Activated CD4-positive, alpha-beta memory T cell treated with anti-CD3 and anti-CD28 coated beads for 36 hours (primary cell): ENCODE results near the gene ARGFX. TPM values are rescaled to one million over a fixed set of nuclear protein-coding genes. Genes with fewer than 3 reads are reported as not detected.

Experiments
- CTCF ChIA-PET: fragments of 350-600 bp; sonication (Branson Sonifier 250); formaldehyde crosslinking; loops from one replicate; lab custom pipeline; 2021; ENCODE audit warnings: antibody characterized with exemption, inconsistent platforms; lab: Charles Lee
- POLR2A ChIA-PET: fragments of 350-600 bp; sonication (Branson Sonifier 250); formaldehyde crosslinking; loops from one replicate; lab custom pipeline; 2021; ENCODE audit warnings: antibody characterized with exemption; lab: Charles Lee
- DNase-seq: peaks from one replicate; pipeline ENCODE4 v3.0.0-alpha.2; 2020
- H3K27ac Mint-ChIP-seq: one replicate; pipeline ENCODE4 v1.8.0; 2021; ENCODE audit warnings: mixed read lengths
- H3K27me3 Mint-ChIP-seq: one replicate; pipeline ENCODE4 v1.8.0; 2021; ENCODE audit warnings: mixed read lengths
- H3K36me3 Mint-ChIP-seq: one replicate; pipeline ENCODE4 v1.8.0; 2021; ENCODE audit warnings: mixed read lengths
- H3K4me1 Mint-ChIP-seq: one replicate; pipeline ENCODE4 v1.8.0; 2021; ENCODE audit warnings: low read depth, mixed read lengths
- H3K4me3 Mint-ChIP-seq: one replicate; pipeline ENCODE4 v1.8.0; 2021; ENCODE audit warnings: mild to moderate bottlenecking, mixed read lengths
- H3K9me3 Mint-ChIP-seq: one replicate; pipeline ENCODE4 v1.8.0; 2021; ENCODE audit warnings: mixed read lengths
- intact Hi-C: fragments of 100-400 bp; cut with micrococcal nuclease; formaldehyde crosslinking; loops from one replicate; pipeline ENCODE4 v1.15.1; 2023
- total RNA-seq, 2 experiments: library from RNA; stranded (reverse); gene quantifications; one replicate each; pipeline ENCODE4 v1.2.3, GENCODE V29; 2021

ARGFX gene
- total RNA-seq: not detected

GRCh38 chr3:121567649-121568048, at the start of gene ARGFX:
TSS of gene ARGFX (plus strand) at chr3:121567949. CDS start at chr3:121570714, 2,765 bp downstream.
- ChIA-PET POLR2A (no interaction called here), CTCF (no interaction called here)
- Mint-ChIP-seq H3K9me3 (no peaks in the 10 kb centered on the region), H3K27me3 (no peaks in the 10 kb centered on the region), H3K4me3 (no peak within 1 kb of the TSS), H3K4me1 (no peaks in the 10 kb centered on the region), H3K36me3 (no peaks in the 10 kb centered on the region), H3K27ac (no peak within 1 kb of the TSS)
- DNase-seq: no peak
- intact Hi-C loops: no loop called here

DNA sequence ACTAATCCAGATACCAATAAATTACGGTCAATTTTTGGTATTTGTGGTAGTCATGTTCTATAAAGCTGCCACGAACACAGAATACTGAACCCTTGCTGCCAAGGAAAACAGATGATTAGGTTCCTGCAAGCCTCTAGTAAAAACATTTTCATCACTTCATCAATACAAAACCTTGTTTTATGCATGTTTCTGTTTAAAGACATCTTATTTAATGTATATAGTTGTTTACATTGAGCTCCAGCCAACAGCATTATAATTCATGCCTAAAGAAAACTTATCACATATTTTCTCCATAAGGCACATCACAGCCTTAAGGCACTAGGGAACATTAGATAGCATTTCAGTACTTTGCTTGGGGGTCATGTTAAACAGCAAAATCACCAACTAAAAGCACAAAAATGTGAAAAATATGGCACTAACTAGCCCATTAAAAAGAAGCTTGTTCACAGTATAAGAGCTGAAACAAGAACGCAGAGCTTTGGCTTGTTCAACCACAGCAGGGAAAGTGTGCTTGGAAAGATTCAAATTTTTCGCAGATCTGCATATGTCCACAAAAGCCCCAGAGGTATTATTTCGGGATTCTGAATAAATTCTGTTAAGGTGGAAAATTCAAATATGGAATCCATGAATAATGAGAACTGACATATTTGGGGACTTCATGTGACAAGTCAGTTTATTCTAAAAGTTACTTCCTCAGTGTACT, 49.6 kb upstream of the ARGFX start:
- H3K4me1 Mint-ChIP-seq: no peaks in the 10 kb centered on the region
- ChIA-PET CTCF (no interaction called here), POLR2A (no interaction called here)

DNA sequence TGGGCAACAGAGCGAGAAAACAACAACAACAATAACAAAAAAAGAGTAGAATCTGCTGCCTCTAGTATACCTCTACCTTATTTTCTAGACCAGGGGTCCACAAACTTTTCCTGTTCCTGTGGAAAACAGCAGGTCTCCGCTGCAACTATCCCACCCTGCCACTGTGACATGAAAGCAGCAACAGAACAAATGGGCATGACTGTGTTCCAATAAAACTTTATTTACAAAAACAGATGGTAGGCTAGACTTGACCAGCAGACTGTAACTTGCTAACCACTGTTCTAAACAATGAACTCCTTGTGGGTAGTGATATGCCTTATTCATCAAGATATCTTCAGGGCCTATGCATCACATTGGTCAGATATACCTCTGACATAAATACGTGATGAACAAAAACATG, 47.2 kb upstream of the ARGFX start:
- Mint-ChIP-seq H3K4me1 (no peaks in the 10 kb centered on the region), H3K4me3 (no peak overlapping the region), H3K36me3 (peaks cover 50% of the 10 kb centered on the region), H3K9me3 (peaks cover 20% of the 10 kb centered on the region), H3K27me3 (no peaks in the 10 kb centered on the region), H3K27ac (no peak overlapping the region)
- ChIA-PET POLR2A (no interaction called here), CTCF (no interaction called here)
- intact Hi-C loops: no loop called here
- DNase-seq: no peak

More for the DNA sequence above, 49.6 kb upstream of the ARGFX start:
- peaks cover 59% of the 10 kb centered on the region for H3K36me3 Mint-ChIP-seq
- intact Hi-C loops: no loop called here
- DNase-seq: no peak
- peaks cover 29% of the 10 kb centered on the region for H3K9me3 Mint-ChIP-seq
- no peak overlapping the region for H3K27ac Mint-ChIP-seq
- H3K4me3 Mint-ChIP-seq: no peak overlapping the region
- no peaks in the 10 kb centered on the region for H3K27me3 Mint-ChIP-seq

DNA sequence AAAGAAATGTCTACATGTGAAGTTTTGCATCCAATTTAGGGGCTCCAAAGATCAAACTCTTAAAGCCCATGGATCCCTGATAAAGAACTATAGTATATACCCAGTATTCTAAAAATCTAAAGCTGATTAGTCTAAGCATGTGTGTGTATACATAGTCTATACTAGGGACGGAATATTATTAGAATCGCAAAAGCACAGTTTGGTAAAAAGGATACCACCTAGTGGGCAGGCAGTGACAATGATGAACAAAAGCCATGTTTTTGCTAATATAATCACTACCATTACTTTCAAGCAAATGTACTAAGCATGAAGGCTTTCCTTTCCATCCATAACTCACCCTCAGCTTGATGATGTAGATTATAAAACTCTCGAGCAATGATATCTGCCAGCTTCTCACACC, 38.4 kb upstream of the ARGFX start:
- intact Hi-C loops: no loop called here
- Mint-ChIP-seq H3K9me3 (no peaks in the 10 kb centered on the region), H3K4me1 (no peaks in the 10 kb centered on the region), H3K27ac (no peak overlapping the region), H3K27me3 (no peaks in the 10 kb centered on the region), H3K36me3 (peaks cover 32% of the 10 kb centered on the region), H3K4me3 (no peak overlapping the region)
- ChIA-PET CTCF (interaction anchor here (0.6 kb wide), 1 partner anchor 16 kb away, joined by 3 read pairs; the partner anchor contains the start of gene POLQ), POLR2A (no interaction called here)
- no peak for DNase-seq

DNA sequence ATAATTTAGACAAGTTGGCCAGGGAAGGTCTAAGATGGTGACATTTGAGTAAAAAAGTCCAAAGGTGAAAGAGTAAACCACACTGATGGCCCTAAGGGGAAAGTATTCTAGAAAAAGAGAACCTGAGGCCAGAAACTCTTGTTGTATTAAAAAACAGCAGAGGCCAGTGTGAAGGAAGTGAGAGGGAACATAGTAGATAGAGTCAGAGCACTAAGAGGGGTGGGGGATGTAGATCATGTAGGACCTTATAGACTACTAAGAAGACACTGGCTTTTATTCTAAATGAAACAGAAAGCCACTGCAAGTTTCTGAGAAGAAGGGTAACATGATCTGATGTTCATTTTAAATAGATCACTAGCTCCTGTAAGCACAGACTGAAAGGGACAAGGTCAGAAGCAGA, 36.5 kb upstream of the ARGFX start:
- Mint-ChIP-seq H3K4me1 (no peaks in the 10 kb centered on the region), H3K9me3 (no peaks in the 10 kb centered on the region), H3K27ac (no peak overlapping the region), H3K36me3 (peaks cover 37% of the 10 kb centered on the region), H3K4me3 (no peak overlapping the region), H3K27me3 (no peaks in the 10 kb centered on the region)
- intact Hi-C loops: no loop called here
- CTCF ChIA-PET: no interaction called here
- DNase-seq: no peak
- POLR2A ChIA-PET: no interaction called here

GRCh38 chr3:121542924-121543323, 24.8 kb upstream of the ARGFX start:
- ChIA-PET POLR2A (no interaction called here), CTCF (interaction anchor here (0.8 kb wide), 1 partner anchor 558 kb away, joined by 3 read pairs; no protein-coding TSS in a partner anchor)
- Mint-ChIP-seq H3K36me3 (peaks cover 32% of the 10 kb centered on the region), H3K27ac (no peak overlapping the region), H3K27me3 (no peaks in the 10 kb centered on the region), H3K4me3 (no peak overlapping the region), H3K4me1 (peaks cover 6% of the 10 kb centered on the region), H3K9me3 (no peaks in the 10 kb centered on the region)
- no peak for DNase-seq
- intact Hi-C loops: loop anchor here (10.0 kb wide), 2 partner anchors 452 to 1142 kb away; partner anchors contain the start of gene PARP14

GRCh38 chr3:121545049-121545573, 22.6 kb upstream of the ARGFX start:
- peak overlapping the region; percentile 86 for H3K4me3 Mint-ChIP-seq
- H3K4me1 Mint-ChIP-seq: peaks cover 6% of the 10 kb centered on the region
- H3K36me3 Mint-ChIP-seq: peaks cover 24% of the 10 kb centered on the region
- intact Hi-C loops: loop anchor here (5.0 to 10.0 kb wide), 3 partner anchors 450 to 1482 kb away; partner anchors contain the start of genes PARP14 and SEMA5B
- no peaks in the 10 kb centered on the region for H3K27me3 Mint-ChIP-seq
- POLR2A ChIA-PET: interaction anchor here (0.6 to 1.0 kb wide), 3 partner anchors 290 to 1135 kb away, joined by 3 read pairs; partner anchors contain the start of genes EAF2 and IQCB1
- CTCF ChIA-PET: interaction anchor here (0.5 to 4.4 kb wide), 6 partner anchors 15 to 1483 kb away, joined by 3 to 28 read pairs (median 8); partner anchors contain the start of genes HCLS1 and SEMA5B
- no peak for DNase-seq
- peak overlapping the region; percentile 50 for H3K27ac Mint-ChIP-seq
- H3K9me3 Mint-ChIP-seq: no peaks in the 10 kb centered on the region

DNA sequence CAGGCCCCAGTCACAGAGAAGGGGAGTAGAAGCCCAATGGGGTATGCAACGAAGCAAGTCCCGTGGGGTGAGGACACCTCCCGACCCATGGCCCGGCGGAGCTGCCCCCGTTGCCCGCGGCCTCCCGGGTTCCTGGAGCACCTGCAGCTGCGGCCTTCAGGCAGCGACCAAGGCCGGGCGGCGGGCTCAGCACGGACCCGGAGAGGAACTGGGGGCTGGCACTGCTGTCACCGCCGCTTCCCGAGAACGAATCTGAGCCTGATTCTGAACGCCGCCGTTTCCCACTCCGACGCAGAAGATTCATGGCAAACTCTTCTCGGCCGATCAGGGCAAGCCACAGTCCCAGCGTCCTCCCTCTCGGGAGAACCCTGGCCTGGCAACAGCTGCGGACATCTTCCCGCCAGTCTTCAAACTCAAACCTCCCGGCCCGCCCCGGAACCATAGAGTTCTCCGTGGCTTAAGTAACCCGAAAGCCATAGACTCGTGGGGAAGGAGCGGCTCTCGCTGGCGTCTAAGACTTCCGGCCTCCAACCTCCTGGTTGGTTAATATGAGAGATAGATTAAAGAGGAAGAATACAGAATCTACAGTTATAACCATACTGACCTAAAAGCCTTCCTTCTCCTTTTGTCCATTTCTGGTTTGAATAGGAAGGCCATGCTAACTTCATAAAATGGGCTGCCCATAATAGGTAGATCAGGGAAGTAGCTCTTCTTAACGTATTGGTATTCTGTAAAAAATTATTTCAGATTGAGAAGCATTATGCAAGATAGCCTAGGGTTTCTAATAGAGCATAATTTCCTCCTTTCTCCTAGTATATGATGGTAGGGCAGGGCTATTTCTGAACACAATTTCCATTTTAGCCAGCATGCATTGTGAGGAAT, 21.9 kb upstream of the ARGFX start, which contains the start of gene POLQ:
Gene POLQ (minus strand): TSS at position 415 of the 882 bp plus-strand sequence. CDS start 111 bp downstream, at position 304.
- intact Hi-C loops: loop anchor here (1.0 to 10.0 kb wide), 14 partner anchors 114 to 1481 kb away; partner anchors contain the start of genes EAF2, FAM162A, GOLGB1 and HCLS1
- POLR2A ChIA-PET: interaction anchor here (0.9 to 1.0 kb wide), 2 partner anchors 289 to 1134 kb away, joined by 3 read pairs; partner anchors contain the start of genes EAF2 and IQCB1
- DNase-seq: peak; percentile 93
- Mint-ChIP-seq H3K27ac (peak within 1 kb of the TSS; percentile 92), H3K36me3 (peaks cover 23% of the 10 kb centered on the region), H3K27me3 (no peaks in the 10 kb centered on the region), H3K4me1 (peaks cover 6% of the 10 kb centered on the region), H3K4me3 (peak within 1 kb of the TSS; percentile 86), H3K9me3 (no peaks in the 10 kb centered on the region)
- CTCF ChIA-PET: interaction anchor here (0.5 to 4.4 kb wide), 13 partner anchors 16 to 1522 kb away, joined by 3 to 28 read pairs (median 6); partner anchors contain the start of genes FAM162A, HCLS1, PDIA5 and SEMA5B

DNA sequence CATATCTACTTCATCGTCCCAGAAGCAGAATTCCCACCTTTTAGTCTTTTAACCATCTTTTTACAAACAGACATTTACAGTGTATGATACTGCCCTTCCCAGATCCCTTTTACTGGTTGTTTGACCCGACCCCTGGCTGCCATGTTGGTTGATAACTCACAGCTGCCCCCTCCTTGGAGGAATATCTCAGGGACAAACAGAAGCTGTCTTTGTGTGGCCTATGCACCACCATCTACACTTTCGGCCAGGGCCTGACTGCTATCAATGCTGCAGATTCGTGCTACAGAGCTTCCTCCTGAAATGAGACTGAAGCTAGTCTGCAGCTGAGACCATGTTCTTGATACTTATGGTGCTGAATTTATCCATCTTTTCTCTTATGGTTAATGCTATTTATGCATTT, 15.4 kb upstream of the ARGFX start:
- intact Hi-C loops: no loop called here
- H3K4me3 Mint-ChIP-seq: no peak overlapping the region
- no peaks in the 10 kb centered on the region for H3K4me1 Mint-ChIP-seq
- H3K27me3 Mint-ChIP-seq: peaks cover 4% of the 10 kb centered on the region
- no peak for DNase-seq
- POLR2A ChIA-PET: no interaction called here
- no peak overlapping the region for H3K27ac Mint-ChIP-seq
- no peaks in the 10 kb centered on the region for H3K9me3 Mint-ChIP-seq
- H3K36me3 Mint-ChIP-seq: no peaks in the 10 kb centered on the region
- CTCF ChIA-PET: interaction anchor here (0.6 kb wide), 2 partner anchors 1458 to 1809 kb away, joined by 3 read pairs; no protein-coding TSS in a partner anchor

GRCh38 chr3:121552797-121553196, 15.0 kb upstream of the ARGFX start:
- H3K36me3 Mint-ChIP-seq: no peaks in the 10 kb centered on the region
- no peak overlapping the region for H3K27ac Mint-ChIP-seq
- intact Hi-C loops: no loop called here
- ChIA-PET CTCF (interaction anchor here (0.6 kb wide), 2 partner anchors 1458 to 1810 kb away, joined by 3 read pairs; no protein-coding TSS in a partner anchor), POLR2A (no interaction called here)
- no peaks in the 10 kb centered on the region for H3K9me3 Mint-ChIP-seq
- H3K4me1 Mint-ChIP-seq: no peaks in the 10 kb centered on the region
- H3K4me3 Mint-ChIP-seq: no peak overlapping the region
- no peak for DNase-seq
- H3K27me3 Mint-ChIP-seq: peaks cover 4% of the 10 kb centered on the region

- no peaks in the 10 kb centered on the region for H3K4me1 Mint-ChIP-seq
- ChIA-PET CTCF (no interaction called here), POLR2A (interaction anchor here (0.7 kb wide), 1 partner anchor 24 kb away, joined by 3 read pairs; no protein-coding TSS in a partner anchor)
- no peak for DNase-seq
- intact Hi-C loops: no loop called here
- no peak overlapping the region for H3K27ac Mint-ChIP-seq
- no peaks in the 10 kb centered on the region for H3K9me3 Mint-ChIP-seq
- H3K36me3 Mint-ChIP-seq: no peaks in the 10 kb centered on the region
- no peak overlapping the region for H3K4me3 Mint-ChIP-seq
- peaks cover 9% of the 10 kb centered on the region for H3K27me3 Mint-ChIP-seq
These were observed 10.3 kb upstream of the ARGFX start for GRCh38 chr3:121557426-121557934.
